Keratinocyte (primary cell): ENCODE results near the gene ELP4. TPM values are rescaled to one million over a fixed set of nuclear protein-coding genes. Genes with fewer than 3 reads are reported as not detected.
"Not testable (repeated sequence)": the region's sequence is repeated elsewhere in the genome, so short reads cannot be mapped to it uniquely, and the experiment has no call there.

Experiments used
- DNase-seq: peaks from one replicate; pipeline ENCODE4 v3.0.0-alpha.2; 2011; ENCODE audit warnings: low read depth, missing footprints, low spot score
- FAIRE-seq: peaks from 2 replicates; lab custom pipeline; 2011; peaks lifted over from hg19 to GRCh38; lab: Jason Lieb, UNC
- H2AFZ ChIP-seq: 2 replicates; pipeline ENCODE4 v1.6.0; 2012; ENCODE audit warnings: low read length, control low read depth, inconsistent platforms; ENCODE audit not compliant: control insufficient read depth
- H3K27ac ChIP-seq: 2 replicates; pipeline ENCODE4 v1.5.1; 2011; ENCODE audit warnings: low read length; ENCODE audit not compliant: control insufficient read depth, insufficient read depth
- H3K27me3 ChIP-seq: 3 replicates; pipeline ENCODE4 v1.6.0; 2011; ENCODE audit warnings: low read length; ENCODE audit not compliant: control insufficient read depth, insufficient read depth; ENCODE audit errors: extremely low read depth
- H3K36me3 ChIP-seq, 2 experiments: 2 replicates in 1 of 2; 3 replicates in 1 of 2; pipeline ENCODE4 v1.5.1; 2011; ENCODE audit warnings: low read length in 2 of 2, mild to moderate bottlenecking in 1 of 2; ENCODE audit not compliant: control insufficient read depth in 2 of 2, insufficient read depth in 2 of 2; ENCODE audit errors: extremely low read depth in 1 of 2
- H3K4me1 ChIP-seq: 3 replicates; pipeline ENCODE4 v1.5.1; 2011; ENCODE audit warnings: low read length; ENCODE audit not compliant: control insufficient read depth, insufficient read depth; ENCODE audit errors: extremely low read depth
- H3K4me2 ChIP-seq: 3 replicates; pipeline ENCODE4 v1.6.0; 2011; ENCODE audit warnings: low read depth, low read length; ENCODE audit not compliant: control insufficient read depth, insufficient read depth; ENCODE audit errors: extremely low read depth
- H3K4me3 ChIP-seq, 3 experiments: fragments of 200-600 bp in 1 of 3; sonication (generic) in 1 of 3; 2 replicates in 2 of 3; 3 replicates in 1 of 3; pipeline ENCODE4 v1.5.1; 2011 to 2016; ENCODE audit warnings: low read length in 3 of 3, mild to moderate bottlenecking in 3 of 3, control low read depth in 2 of 3, inconsistent platforms in 1 of 3, low read depth in 1 of 3, mixed read lengths in 1 of 3, mixed run types in 1 of 3, moderate library complexity in 1 of 3; ENCODE audit not compliant: control insufficient read depth in 2 of 3, insufficient read depth in 2 of 3; ENCODE audit errors: extremely low read depth in 1 of 3
- H3K79me2 ChIP-seq: 2 replicates; pipeline ENCODE4 v1.6.0; 2012; ENCODE audit warnings: low read length; ENCODE audit not compliant: control insufficient read depth, insufficient read depth
- H3K9ac ChIP-seq: 3 replicates; pipeline ENCODE4 v1.6.0; 2011; ENCODE audit warnings: low read length; ENCODE audit not compliant: control insufficient read depth, insufficient read depth; ENCODE audit errors: extremely low read depth
- H3K9me1 ChIP-seq: 3 replicates; pipeline ENCODE4 v1.6.0; 2011; ENCODE audit warnings: low read length; ENCODE audit not compliant: control insufficient read depth, insufficient read depth; ENCODE audit errors: extremely low read depth
- H3K9me3 ChIP-seq: 2 replicates; pipeline ENCODE4 v1.5.1; 2012; ENCODE audit warnings: low read depth, low read length; ENCODE audit not compliant: control insufficient read depth
- H4K20me1 ChIP-seq: 3 replicates; pipeline ENCODE4 v1.6.0; 2011; ENCODE audit warnings: low read length; ENCODE audit not compliant: control insufficient read depth, insufficient read depth; ENCODE audit errors: extremely low read depth
- EZH2 ChIP-seq: IDR thresholded peaks from one replicate; pipeline ENCODE4 v1.6.1; 2012; ENCODE audit warnings: inconsistent platforms, mild to moderate bottlenecking, low read length, moderate library complexity
- dilution Hi-C: fragments of 300-500 bp; cut with MboI; formaldehyde crosslinking; loops from one replicate; pipeline ENCODE4 v1.7.0; 2020; ENCODE audit warnings: low sequenced_read_pairs; ENCODE audit not compliant: extremely low pct_ligation_motif_present
- polyA plus RNA-seq, 5 experiments: library from polyadenylated mRNA; depleted of rRNA in 3 of 5; stranded (reverse) in 3 of 5; stranded (forward) in 1 of 5; unstranded in 1 of 5; fragments of >200 nt; gene quantifications; 1 replicate in 1 of 5; 2 replicates in 3 of 5; 3 replicates in 1 of 5; pipeline versions ENCODE4 v1.2.1 to v1.2.3, GENCODE V29; 2011 to 2012; ENCODE audit warnings: missing spikeins in 2 of 5, low read depth in 1 of 5, low replicate concordance in 1 of 5
- TF ChIP-seq, protein P1 (sequence below), 3 experiments: IDR thresholded peaks in 1 of 3; conservative IDR thresholded peaks in 1 of 3; optimal IDR thresholded peaks in 1 of 3; 2 replicates in 2 of 3; 3 replicates in 1 of 3; pipeline versions ENCODE3 to v1.5.1; 2011; ENCODE audit warnings: low read length in 3 of 3, mild to moderate bottlenecking in 3 of 3, moderate library complexity in 2 of 3, control low read depth in 1 of 3, inconsistent platforms in 1 of 3; ENCODE audit not compliant: insufficient read depth in 2 of 3; ENCODE audit errors: extremely low read depth in 1 of 3

ELP4 gene
- polyA plus RNA-seq, 1 donor (not counting 4 experiments of a cell fraction or from before 2014, with no cell fraction given), result 29.6 TPM

DNA sequence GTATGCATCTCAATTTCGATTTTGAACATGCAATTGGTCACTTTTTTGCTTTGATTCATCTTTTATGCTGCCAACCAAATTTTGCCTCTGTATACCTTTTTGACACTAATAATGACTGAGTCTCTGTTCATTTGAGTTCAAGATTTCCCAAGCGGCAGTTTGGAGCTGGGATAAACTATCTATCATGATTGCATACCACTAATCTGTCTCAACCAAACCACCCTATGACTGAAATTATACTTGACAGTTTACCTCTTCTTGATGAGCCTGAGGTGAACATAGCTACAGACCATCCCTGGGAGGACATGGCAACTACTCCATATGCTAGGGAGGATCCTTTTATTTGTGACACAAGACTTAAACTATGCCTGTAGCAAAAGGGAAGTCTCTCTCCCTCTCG is 155.4 kb downstream of the ELP4 start:
- no peaks in the 10 kb centered on the region for H3K4me1 ChIP-seq
- H4K20me1 ChIP-seq, result no peaks in the 10 kb centered on the region
- H3K4me2 ChIP-seq, result no peak overlapping the region
- DNase-seq (no peak), FAIRE-seq (no peak)
- TF ChIP-seq, protein P1, sequence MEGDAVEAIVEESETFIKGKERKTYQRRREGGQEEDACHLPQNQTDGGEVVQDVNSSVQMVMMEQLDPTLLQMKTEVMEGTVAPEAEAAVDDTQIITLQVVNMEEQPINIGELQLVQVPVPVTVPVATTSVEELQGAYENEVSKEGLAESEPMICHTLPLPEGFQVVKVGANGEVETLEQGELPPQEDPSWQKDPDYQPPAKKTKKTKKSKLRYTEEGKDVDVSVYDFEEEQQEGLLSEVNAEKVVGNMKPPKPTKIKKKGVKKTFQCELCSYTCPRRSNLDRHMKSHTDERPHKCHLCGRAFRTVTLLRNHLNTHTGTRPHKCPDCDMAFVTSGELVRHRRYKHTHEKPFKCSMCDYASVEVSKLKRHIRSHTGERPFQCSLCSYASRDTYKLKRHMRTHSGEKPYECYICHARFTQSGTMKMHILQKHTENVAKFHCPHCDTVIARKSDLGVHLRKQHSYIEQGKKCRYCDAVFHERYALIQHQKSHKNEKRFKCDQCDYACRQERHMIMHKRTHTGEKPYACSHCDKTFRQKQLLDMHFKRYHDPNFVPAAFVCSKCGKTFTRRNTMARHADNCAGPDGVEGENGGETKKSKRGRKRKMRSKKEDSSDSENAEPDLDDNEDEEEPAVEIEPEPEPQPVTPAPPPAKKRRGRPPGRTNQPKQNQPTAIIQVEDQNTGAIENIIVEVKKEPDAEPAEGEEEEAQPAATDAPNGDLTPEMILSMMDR (optimal IDR thresholded peaks at IDR 0.05 in 1 of 3, IDR thresholded peaks at IDR 0.05 in 1 of 3, conservative IDR thresholded peaks at IDR 0.05 in 1 of 3; ENCODE audit: extremely low read depth in 1 of 3, insufficient read depth in 2 of 3, low read length in 3 of 3), result no peak
- no peak for TF ChIP-seq EZH2
- dilution Hi-C loops, result no loop called here
- H3K36me3 ChIP-seq, result no peaks in the 10 kb centered on the region
- H2AFZ ChIP-seq, result no peak overlapping the region
- H3K27me3 ChIP-seq, result no peaks in the 10 kb centered on the region
- H3K27ac ChIP-seq, result no peak overlapping the region
- H3K9ac ChIP-seq, result no peak overlapping the region
- no peaks in the 10 kb centered on the region for H3K9me1 ChIP-seq
- H3K9me3 ChIP-seq, result no peaks in the 10 kb centered on the region
- H3K4me3 ChIP-seq, result no peak overlapping the region
- H3K79me2 ChIP-seq, result no peaks in the 10 kb centered on the region

DNA sequence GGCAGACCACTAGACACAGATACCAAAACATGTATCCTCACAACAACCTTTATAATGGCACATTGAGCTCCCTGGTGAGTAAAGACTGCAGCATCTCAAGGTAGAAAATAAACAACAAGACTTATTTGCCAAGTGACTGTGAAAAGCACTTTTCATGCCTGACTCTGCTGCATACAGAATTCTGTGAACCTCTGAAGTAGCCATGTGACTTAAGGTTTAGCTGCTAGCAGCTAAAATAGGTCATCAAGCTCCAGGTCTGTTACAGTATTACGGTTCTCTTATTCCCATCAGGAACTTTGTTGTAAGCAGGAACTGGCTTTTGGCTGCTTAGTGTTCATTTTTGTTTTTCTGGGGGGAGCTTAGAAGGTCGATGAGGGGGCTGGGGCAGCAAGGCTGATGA is 162.1 kb downstream of the ELP4 start:
- H3K4me2 ChIP-seq, result no peak overlapping the region
- dilution Hi-C loops, result no loop called here

DNA sequence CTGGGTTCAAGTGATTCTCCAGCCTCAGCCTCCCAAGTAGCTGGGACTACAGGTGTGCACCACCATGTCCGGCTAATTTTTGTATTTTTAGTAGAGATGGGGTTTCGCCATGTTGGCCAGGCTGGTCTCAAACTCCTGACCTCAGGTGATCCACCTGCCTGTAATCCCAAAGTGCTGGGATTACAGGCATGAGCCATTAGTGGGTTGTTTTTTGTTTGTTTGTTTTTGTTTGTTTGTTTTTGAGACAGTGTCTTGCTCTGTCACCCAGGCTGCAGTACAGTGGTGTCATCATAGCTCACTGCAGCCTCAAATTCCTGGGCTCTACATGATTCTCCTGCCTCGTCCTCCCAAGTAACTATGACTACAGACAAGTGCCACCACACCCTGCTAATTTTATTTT is 163.5 kb downstream of the ELP4 start:
- H3K27me3 ChIP-seq, H3K79me2 ChIP-seq, H3K9me1 ChIP-seq, H3K4me2 ChIP-seq, H2AFZ ChIP-seq, FAIRE-seq, H3K9ac ChIP-seq, H3K27ac ChIP-seq, H3K4me3 ChIP-seq, H4K20me1 ChIP-seq, H3K4me1 ChIP-seq, H3K9me3 ChIP-seq, DNase-seq, H3K36me3 ChIP-seq, dilution Hi-C loops: not testable (repeated sequence)

More for the DNA sequence above, 162.1 kb downstream of the ELP4 start:
- no peaks in the 10 kb centered on the region for H3K79me2 ChIP-seq
- no peaks in the 10 kb centered on the region for H3K36me3 ChIP-seq
- no peak for FAIRE-seq
- no peaks in the 10 kb centered on the region for H3K9me1 ChIP-seq
- H3K4me3 ChIP-seq, result no peak overlapping the region
- DNase-seq, result no peak
- H4K20me1 ChIP-seq, result no peaks in the 10 kb centered on the region
- H3K9ac ChIP-seq, result no peak overlapping the region
- no peaks in the 10 kb centered on the region for H3K27me3 ChIP-seq
- no peak for TF ChIP-seq EZH2
- TF ChIP-seq, protein P1 (optimal IDR thresholded peaks at IDR 0.05 in 1 of 3, IDR thresholded peaks at IDR 0.05 in 1 of 3, conservative IDR thresholded peaks at IDR 0.05 in 1 of 3; ENCODE audit: extremely low read depth in 1 of 3, insufficient read depth in 2 of 3, low read length in 3 of 3), result no peak
- no peak overlapping the region for H2AFZ ChIP-seq
- no peaks in the 10 kb centered on the region for H3K4me1 ChIP-seq
- H3K27ac ChIP-seq, result no peak overlapping the region
- H3K9me3 ChIP-seq, result no peaks in the 10 kb centered on the region
